A549 (cell line): ENCODE data around the gene MGAT4D. TPM values are rescaled to one million over a fixed set of nuclear protein-coding genes. Genes with fewer than 3 reads are reported as not detected.
A peak's percentile ranks its signal among the peaks of the same experiment; 100 is the strongest.

Experiments
- ATAC-seq, 2 experiments: fragments of 200-7000 bp in 1 of 2; fragments of >200 bp in 1 of 2; cut with Nextera tagmentation in 1 of 2; cut with Tn5 transposase in 1 of 2; 3 replicates each; pipeline versions ENCODE4 v1.8.0 to v1.9.1; 2018 to 2020; ENCODE audit warnings: mild to moderate bottlenecking in 1 of 2, moderate library complexity in 1 of 2
- CTCF ChIA-PET: fragments of 300-600 bp; sonication (Branson Sonifier 250); formaldehyde crosslinking; extraction: SDS; loops from one replicate; lab custom pipeline; 2021; ENCODE audit warnings: antibody characterized with exemption, inconsistent platforms; lab: Yijun Ruan, JAX
- POLR2A ChIA-PET: fragments of 350-600 bp; formaldehyde crosslinking; extraction: SDS; loops from one replicate; lab custom pipeline; 2021; ENCODE audit warnings: antibody characterized with exemption, inconsistent platforms; lab: Yijun Ruan, JAX
- DNase-seq, 2 experiments: peaks; one replicate each; pipeline versions ENCODE4 v3.0.0 to v3.0.0-alpha.2; 2011 to 2016; ENCODE audit warnings: low read depth in 1 of 2, low spot score in 1 of 2
- FAIRE-seq: peaks from 2 replicates; lab custom pipeline; 2011; peaks lifted over from hg19 to GRCh38; lab: Jason Lieb, UNC
- H3K27ac ChIP-seq, 2 experiments: fragments of >200 bp; sonication (Bioruptor Twin); formaldehyde crosslinking; 3 replicates each; pipeline ENCODE4 v1.5.1; 2016 to 2017
- H3K4me1 ChIP-seq: fragments of >200 bp; sonication (Bioruptor Twin); formaldehyde crosslinking; 3 replicates; pipeline ENCODE4 v1.6.1; 2016
- H3K4me2 ChIP-seq: fragments of >200 bp; sonication (Bioruptor Twin); formaldehyde crosslinking; 3 replicates; pipeline ENCODE4 v1.6.1; 2016
- H3K4me3 ChIP-seq: fragments of >200 bp; sonication (Bioruptor Twin); formaldehyde crosslinking; 3 replicates; pipeline ENCODE4 v1.5.1; 2016
- H3K9me3 ChIP-seq: fragments of >200 bp; sonication (Bioruptor Twin); formaldehyde crosslinking; 3 replicates; pipeline ENCODE4 v1.6.1; 2016
- BHLHE40 ChIP-seq: IDR thresholded peaks from 2 replicates; pipeline ENCODE4 v1.6.1; 2012; ENCODE audit warnings: low read depth, low read length, inconsistent platforms
- CBX2 ChIP-seq: fragments of 200-600 bp; sonication (generic); IDR thresholded peaks from 2 replicates; pipeline ENCODE4 v1.6.1; 2016; ENCODE audit warnings: low read depth, mild to moderate bottlenecking, borderline replicate concordance
- CEBPB ChIP-seq, 2 experiments: fragments of >200 bp in 1 of 2; sonication (Bioruptor Twin) in 1 of 2; formaldehyde crosslinking in 1 of 2; IDR thresholded peaks; 2 replicates each; pipeline ENCODE4 v1.6.1; 2012 to 2016
- CHD4 ChIP-seq: fragments of 200-600 bp; sonication (generic); IDR thresholded peaks from 2 replicates; pipeline ENCODE4 v1.6.1; 2016; ENCODE audit warnings: antibody characterized with exemption, mild to moderate bottlenecking, borderline replicate concordance
- E2F6 ChIP-seq: IDR thresholded peaks from 2 replicates; pipeline ENCODE4 v1.6.1; 2012; ENCODE audit warnings: low read depth, borderline replicate concordance
- EHF ChIP-seq: fragments of 250-450 bp; sonication (Bioruptor Pico); IDR thresholded peaks from 2 replicates; pipeline ENCODE4 v1.5.0; 2020; ENCODE audit warnings: mild to moderate bottlenecking
- EHMT2 ChIP-seq: fragments of 200-600 bp; sonication (generic); IDR thresholded peaks from 2 replicates; pipeline ENCODE4 v1.6.1; 2016; ENCODE audit warnings: antibody characterized with exemption, low read depth, mild to moderate bottlenecking, moderate library complexity
- ESRRA ChIP-seq: fragments of 150-350 bp; IDR thresholded peaks from 2 replicates; pipeline ENCODE4 v1.6.1; 2014; ENCODE audit warnings: mild to moderate bottlenecking, low read length, borderline replicate concordance
- FOSL2 ChIP-seq, 2 experiments: fragments of 450-650 bp in 1 of 2; fragments of >200 bp in 1 of 2; sonication (Bioruptor Twin) in 1 of 2; formaldehyde crosslinking; IDR thresholded peaks; 2 replicates each; pipeline versions ENCODE4 v1.5.0 to v1.6.1; 2016 to 2020; ENCODE audit warnings: mild to moderate bottlenecking in 1 of 2, moderate library complexity in 1 of 2
- HMGXB4 ChIP-seq: fragments of 250-450 bp; sonication (Bioruptor Pico); IDR thresholded peaks from 2 replicates; pipeline ENCODE4 v1.5.0; 2021; ENCODE audit warnings: mild to moderate bottlenecking, moderate library complexity, borderline replicate concordance
- HOXA7 ChIP-seq: fragments of 250-450 bp; sonication (Bioruptor Pico); IDR thresholded peaks from 2 replicates; pipeline ENCODE4 v1.5.0; 2020; ENCODE audit warnings: mild to moderate bottlenecking, moderate library complexity
- HOXB5 ChIP-seq: fragments of 250-450 bp; sonication (Bioruptor Pico); IDR thresholded peaks from 2 replicates; pipeline ENCODE4 v1.5.0; 2020; ENCODE audit warnings: mild to moderate bottlenecking, moderate library complexity
- JUN ChIP-seq, 2 experiments: fragments of >200 bp; sonication (Bioruptor Twin); formaldehyde crosslinking; IDR thresholded peaks; 2 replicates in 1 of 2; 3 replicates in 1 of 2; pipeline ENCODE4 v1.6.1; 2016 to 2017
- JUNB ChIP-seq: fragments of >200 bp; sonication (Bioruptor Twin); formaldehyde crosslinking; IDR thresholded peaks from 2 replicates; pipeline ENCODE4 v1.6.1; 2016
- KDM5A ChIP-seq: fragments of 200-600 bp; sonication (generic); IDR thresholded peaks from 2 replicates; pipeline ENCODE4 v1.6.1; 2016; ENCODE audit warnings: antibody characterized with exemption, mild to moderate bottlenecking
- MAFK ChIP-seq: fragments of 450-650 bp; IDR thresholded peaks from 2 replicates; pipeline ENCODE4 v1.6.1; 2014; ENCODE audit not compliant: partially characterized antibody
- MAX ChIP-seq: IDR thresholded peaks from 2 replicates; pipeline ENCODE4 v1.6.1; 2012
- NFE2L2 ChIP-seq: fragments of 150-350 bp; conservative IDR thresholded peaks from 2 replicates; pipeline ENCODE4 v1.6.1; 2014; ENCODE audit warnings: low read length
- POLR2A ChIP-seq: IDR thresholded peaks from 2 replicates; pipeline ENCODE4 v1.6.1; 2012; ENCODE audit warnings: mild to moderate bottlenecking, low read length
- POLR2AphosphoS2 ChIP-seq: conservative IDR thresholded peaks from 2 replicates; pipeline ENCODE4 v1.6.1; 2012; ENCODE audit warnings: low read length, improper control_type of control experiment, inconsistent platforms
- RAD21 ChIP-seq, 2 experiments: fragments of >200 bp in 1 of 2; sonication (Bioruptor Twin) in 1 of 2; formaldehyde crosslinking in 1 of 2; IDR thresholded peaks in 1 of 2; conservative IDR thresholded peaks in 1 of 2; 2 replicates in 1 of 2; 3 replicates in 1 of 2; pipeline ENCODE4 v1.6.1; 2012 to 2018; ENCODE audit warnings: inconsistent platforms in 1 of 2
- RARB ChIP-seq: fragments of 250-450 bp; sonication (Bioruptor Pico); IDR thresholded peaks from 2 replicates; pipeline ENCODE4 v1.8.0; 2021; ENCODE audit warnings: mild to moderate bottlenecking, moderate library complexity
- RFX5 ChIP-seq: fragments of 450-650 bp; IDR thresholded peaks from 2 replicates; pipeline ENCODE4 v1.7.1; 2014; ENCODE audit warnings: antibody characterized with exemption, mild to moderate bottlenecking, moderate library complexity
- SMC3 ChIP-seq: fragments of >200 bp; sonication (Bioruptor Twin); formaldehyde crosslinking; IDR thresholded peaks from 3 replicates; pipeline ENCODE4 v1.6.1; 2018; ENCODE audit warnings: inconsistent platforms
- SREBF2 ChIP-seq: fragments of 450-650 bp; IDR thresholded peaks from 2 replicates; pipeline ENCODE4 v1.6.1; 2014; ENCODE audit warnings: mild to moderate bottlenecking, moderate library complexity
- TFCP2L1 ChIP-seq: fragments of 250-450 bp; sonication (Bioruptor Pico); IDR thresholded peaks from 2 replicates; pipeline ENCODE4 v1.5.0; 2021; ENCODE audit warnings: mild to moderate bottlenecking
- TP53 ChIP-seq: fragments of 250-450 bp; sonication (Bioruptor Pico); IDR thresholded peaks from 2 replicates; pipeline ENCODE4 v1.5.0; 2021; ENCODE audit warnings: mild to moderate bottlenecking, moderate library complexity
- WGBS: methylation state at CpG from one replicate; pipeline ENCODE4 v1.1.6; 2017; ENCODE audit errors: missing lambda C conversion rate; 5-methylcytosine and 5-hydroxymethylcytosine counted together
- polyA plus RNA-seq, 4 experiments: library from polyadenylated mRNA; depleted of rRNA in 3 of 4; stranded (reverse); fragments of >200 nt; fragmentation: RNase III in 1 of 4; extraction: RNeasy Plus Mini Kit Qiagen cat#74134 plus additional on column Dnase treatment in 1 of 4; gene quantifications; 2 replicates in 3 of 4; 3 replicates in 1 of 4; pipeline ENCODE4 v1.2.3, GENCODE V29; 2011 to 2017
- TF ChIP-seq, protein P1 (sequence below): fragments of 200-600 bp; sonication (generic); IDR thresholded peaks from 2 replicates; pipeline ENCODE4 v1.6.1; 2016; ENCODE audit warnings: antibody characterized with exemption, mild to moderate bottlenecking, moderate library complexity
- TF ChIP-seq, protein P2 (sequence below): fragments of 250-450 bp; sonication (Bioruptor Pico); IDR thresholded peaks from 2 replicates; pipeline ENCODE4 v1.5.0; 2020; ENCODE audit warnings: low read depth, mild to moderate bottlenecking, moderate library complexity
- TF ChIP-seq, protein P3 (sequence below): fragments of >200 bp; sonication (Bioruptor Twin); formaldehyde crosslinking; IDR thresholded peaks from 3 replicates; pipeline ENCODE4 v1.5.1; 2016
- TF ChIP-seq, protein P4 (sequence below): fragments of >200 bp; sonication (Bioruptor Twin); formaldehyde crosslinking; IDR thresholded peaks from 2 replicates; pipeline ENCODE4 v1.6.1; 2016

The MGAT4D gene
- polyA plus RNA-seq, 2 of the 4 experiments (the other 2 are of a cell fraction): not detected

GRCh38 chr4:140427106-140427918 is 70.8 kb downstream of the MGAT4D start, which contains the start of gene CLGN:
CLGN (minus strand) TSS chr4:140427648; CDS start chr4:140413078, 14,570 bp downstream.
- H3K4me1 ChIP-seq: peaks cover 9% of the 10 kb centered on the region; the same call in 2 of the 3 replicates
- ChIA-PET CTCF (interaction anchor here (0.6 to 2.7 kb wide), 22 partner anchors 9 to 771 kb away, joined by 3 to 13 read pairs (median 3); partner anchors contain the start of gene ELMOD2), POLR2A (interaction anchor here (0.6 to 2.1 kb wide), 4 partner anchors 24 to 224 kb away, joined by 3 to 13 read pairs (median 6); partner anchors contain the start of genes ELMOD2 and SCOC)
- DNase-seq: peak; percentile 63 to 77
- H3K27ac ChIP-seq: peak within 1 kb of the TSS; percentile 82 to 89
- ATAC-seq: peak; percentile 95 to 97
- peak within 1 kb of the TSS; percentile 80 for H3K4me3 ChIP-seq
- no peak for FAIRE-seq
- H3K4me2 ChIP-seq: peak within 1 kb of the TSS; percentile 84
- 0% methylated on average over 16 of the region's 73 CpGs for WGBS
- H3K9me3 ChIP-seq: no peaks in the 10 kb centered on the region
- no peak for TF ChIP-seq TFCP2L1
- peak; percentile 73 for TF ChIP-seq E2F6
- TF ChIP-seq JUNB: no peak
- TF ChIP-seq CEBPB (IDR thresholded peaks at IDR 0.05): peak; percentile 73 to 97
- TF ChIP-seq HOXA7: no peak
- TF ChIP-seq, protein P1, sequence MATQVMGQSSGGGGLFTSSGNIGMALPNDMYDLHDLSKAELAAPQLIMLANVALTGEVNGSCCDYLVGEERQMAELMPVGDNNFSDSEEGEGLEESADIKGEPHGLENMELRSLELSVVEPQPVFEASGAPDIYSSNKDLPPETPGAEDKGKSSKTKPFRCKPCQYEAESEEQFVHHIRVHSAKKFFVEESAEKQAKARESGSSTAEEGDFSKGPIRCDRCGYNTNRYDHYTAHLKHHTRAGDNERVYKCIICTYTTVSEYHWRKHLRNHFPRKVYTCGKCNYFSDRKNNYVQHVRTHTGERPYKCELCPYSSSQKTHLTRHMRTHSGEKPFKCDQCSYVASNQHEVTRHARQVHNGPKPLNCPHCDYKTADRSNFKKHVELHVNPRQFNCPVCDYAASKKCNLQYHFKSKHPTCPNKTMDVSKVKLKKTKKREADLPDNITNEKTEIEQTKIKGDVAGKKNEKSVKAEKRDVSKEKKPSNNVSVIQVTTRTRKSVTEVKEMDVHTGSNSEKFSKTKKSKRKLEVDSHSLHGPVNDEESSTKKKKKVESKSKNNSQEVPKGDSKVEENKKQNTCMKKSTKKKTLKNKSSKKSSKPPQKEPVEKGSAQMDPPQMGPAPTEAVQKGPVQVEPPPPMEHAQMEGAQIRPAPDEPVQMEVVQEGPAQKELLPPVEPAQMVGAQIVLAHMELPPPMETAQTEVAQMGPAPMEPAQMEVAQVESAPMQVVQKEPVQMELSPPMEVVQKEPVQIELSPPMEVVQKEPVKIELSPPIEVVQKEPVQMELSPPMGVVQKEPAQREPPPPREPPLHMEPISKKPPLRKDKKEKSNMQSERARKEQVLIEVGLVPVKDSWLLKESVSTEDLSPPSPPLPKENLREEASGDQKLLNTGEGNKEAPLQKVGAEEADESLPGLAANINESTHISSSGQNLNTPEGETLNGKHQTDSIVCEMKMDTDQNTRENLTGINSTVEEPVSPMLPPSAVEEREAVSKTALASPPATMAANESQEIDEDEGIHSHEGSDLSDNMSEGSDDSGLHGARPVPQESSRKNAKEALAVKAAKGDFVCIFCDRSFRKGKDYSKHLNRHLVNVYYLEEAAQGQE: no peak
- peak; percentile 56; the same call in 1 of the 2 replicates for TF ChIP-seq MAX
- TF ChIP-seq SMC3: peak; percentile 44
- no peak for TF ChIP-seq EHMT2
- no peak for TF ChIP-seq NFE2L2
- TF ChIP-seq JUN (IDR thresholded peaks at IDR 0.05): peak in 1 of 2 experiments; percentile 14; a peak in 1 of 5 replicates
- TF ChIP-seq BHLHE40: no peak
- TF ChIP-seq, protein P2, sequence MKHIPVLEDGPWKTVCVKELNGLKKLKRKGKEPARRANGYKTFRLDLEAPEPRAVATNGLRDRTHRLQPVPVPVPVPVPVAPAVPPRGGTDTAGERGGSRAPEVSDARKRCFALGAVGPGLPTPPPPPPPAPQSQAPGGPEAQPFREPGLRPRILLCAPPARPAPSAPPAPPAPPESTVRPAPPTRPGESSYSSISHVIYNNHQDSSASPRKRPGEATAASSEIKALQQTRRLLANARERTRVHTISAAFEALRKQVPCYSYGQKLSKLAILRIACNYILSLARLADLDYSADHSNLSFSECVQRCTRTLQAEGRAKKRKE (CRISPR knock-in tag): no peak
- TF ChIP-seq CHD4: no peak
- TF ChIP-seq FOSL2 (IDR thresholded peaks at IDR 0.05): no peak
- TF ChIP-seq FOSL2 (CRISPR knock-in tag; IDR thresholded peaks at IDR 0.05): no peak
- no peak for TF ChIP-seq ESRRA
- no peak for TF ChIP-seq EHF (CRISPR knock-in tag)
- TF ChIP-seq RAD21 (conservative IDR thresholded peaks at IDR 0.05 in 1 of 2, IDR thresholded peaks at IDR 0.05 in 1 of 2): no peak; a peak in 1 of 5 replicates
- TF ChIP-seq, protein P3, sequence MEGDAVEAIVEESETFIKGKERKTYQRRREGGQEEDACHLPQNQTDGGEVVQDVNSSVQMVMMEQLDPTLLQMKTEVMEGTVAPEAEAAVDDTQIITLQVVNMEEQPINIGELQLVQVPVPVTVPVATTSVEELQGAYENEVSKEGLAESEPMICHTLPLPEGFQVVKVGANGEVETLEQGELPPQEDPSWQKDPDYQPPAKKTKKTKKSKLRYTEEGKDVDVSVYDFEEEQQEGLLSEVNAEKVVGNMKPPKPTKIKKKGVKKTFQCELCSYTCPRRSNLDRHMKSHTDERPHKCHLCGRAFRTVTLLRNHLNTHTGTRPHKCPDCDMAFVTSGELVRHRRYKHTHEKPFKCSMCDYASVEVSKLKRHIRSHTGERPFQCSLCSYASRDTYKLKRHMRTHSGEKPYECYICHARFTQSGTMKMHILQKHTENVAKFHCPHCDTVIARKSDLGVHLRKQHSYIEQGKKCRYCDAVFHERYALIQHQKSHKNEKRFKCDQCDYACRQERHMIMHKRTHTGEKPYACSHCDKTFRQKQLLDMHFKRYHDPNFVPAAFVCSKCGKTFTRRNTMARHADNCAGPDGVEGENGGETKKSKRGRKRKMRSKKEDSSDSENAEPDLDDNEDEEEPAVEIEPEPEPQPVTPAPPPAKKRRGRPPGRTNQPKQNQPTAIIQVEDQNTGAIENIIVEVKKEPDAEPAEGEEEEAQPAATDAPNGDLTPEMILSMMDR: peak; percentile 45
- TF ChIP-seq RFX5: no peak
- no peak for TF ChIP-seq POLR2AphosphoS2
- TF ChIP-seq MAFK: no peak
- TF ChIP-seq, protein P4, sequence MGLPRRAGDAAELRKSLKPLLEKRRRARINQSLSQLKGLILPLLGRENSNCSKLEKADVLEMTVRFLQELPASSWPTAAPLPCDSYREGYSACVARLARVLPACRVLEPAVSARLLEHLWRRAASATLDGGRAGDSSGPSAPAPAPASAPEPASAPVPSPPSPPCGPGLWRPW: no peak
- no peak for TF ChIP-seq HMGXB4 (CRISPR knock-in tag)
- no peak for TF ChIP-seq KDM5A
- TF ChIP-seq TP53 (CRISPR knock-in tag): no peak
- no peak for TF ChIP-seq HOXB5 (CRISPR knock-in tag)
- no peak for TF ChIP-seq CBX2
- TF ChIP-seq SREBF2: no peak
- TF ChIP-seq RARB (CRISPR knock-in tag): no peak
- TF ChIP-seq POLR2A: peak; percentile 48; the same call in 1 of the 2 replicates
